Heart right ventricle (tissue), 16 donors: ENCODE data around the gene KDM1B. TPM values are rescaled to one million over a fixed set of nuclear protein-coding genes. Genes with fewer than 3 reads are reported as not detected.

Experiments used
- ATAC-seq, 8 donors: fragments of 200-7000 bp; cut with Tn5 transposase; one replicate each; pipeline ENCODE4 v1.9.1; 2020; ENCODE audit warnings: mild to moderate bottlenecking in 8 of 8, moderate library complexity in 8 of 8, moderate number of reproducible peaks in 1 of 8
- DNase-seq, 2 donors: peaks; one replicate each; pipeline ENCODE4 v3.0.0-alpha.2; 2020
- H3K27ac ChIP-seq, 10 donors: fragments of 200-600 bp; sonication (generic) in 2 of 10; one replicate each; pipeline versions ENCODE4 v1.5.0 to v1.8.0; 2020 to 2022; ENCODE audit warnings: mild to moderate bottlenecking in 3 of 10
- H3K27me3 ChIP-seq, 7 donors: fragments of 200-600 bp; one replicate each; pipeline ENCODE4 v1.8.0; 2021 to 2022; ENCODE audit warnings: mild to moderate bottlenecking in 2 of 7
- H3K36me3 ChIP-seq, 9 donors: fragments of 200-600 bp; sonication (generic) in 1 of 9; one replicate each; pipeline versions ENCODE4 v1.5.0 to v1.8.0; 2020 to 2022; ENCODE audit warnings: mild to moderate bottlenecking in 2 of 9
- H3K4me1 ChIP-seq, 9 donors: fragments of 200-600 bp; sonication (generic) in 1 of 9; one replicate each; pipeline versions ENCODE4 v1.5.0 to v1.8.0; 2020 to 2022; ENCODE audit warnings: mild to moderate bottlenecking in 4 of 9
- H3K4me3 ChIP-seq, 10 donors: fragments of 200-600 bp; sonication (generic) in 2 of 10; one replicate each; pipeline versions ENCODE4 v1.5.0 to v1.8.0; 2020 to 2022; ENCODE audit warnings: mild to moderate bottlenecking in 7 of 10, moderate library complexity in 2 of 10
- H3K9me3 ChIP-seq, 11 donors: fragments of 200-600 bp in 10 of 11; sonication (generic) in 2 of 11; one replicate each; pipeline versions ENCODE4 v1.5.0 to v1.8.0; 2013 to 2022; ENCODE audit warnings: mild to moderate bottlenecking in 2 of 11, control low read depth in 1 of 11, moderate library complexity in 1 of 11
- CTCF ChIP-seq, 9 donors: fragments of 200-600 bp; sonication (generic) in 2 of 9; IDR thresholded peaks; one replicate each; pipeline versions ENCODE4 v1.5.0 to v1.8.0; 2021 to 2022; ENCODE audit warnings: antibody characterized with exemption in 9 of 9, mild to moderate bottlenecking in 5 of 9, moderate library complexity in 1 of 9
- WGBS, 2 donors: extraction: QIAGEN DNeasy Blood & Tissue Kit; methylation state at CpG; one replicate each; pipeline ENCODE4 v1.1.7; 2013; ENCODE audit warnings: inconsistent platforms in 1 of 2; 5-methylcytosine and 5-hydroxymethylcytosine counted together
- intact Hi-C, 10 donors: fragments of 100-400 bp; cut with DNase I; formaldehyde crosslinking; loops; one replicate each; pipeline versions ENCODE4 v1.11.1 to v1.14.2; 2022
- polyA plus RNA-seq, 2 donors: library from polyadenylated mRNA; stranded (reverse); fragments of 200-250 nt; gene quantifications; one replicate each; pipeline ENCODE4 v1.2.3, GENCODE V29; 2013
- total RNA-seq, 10 donors: library from RNA; stranded (reverse); fragmentation: NEBNext Ultra II Directional in 3 of 10; extraction: Animal tissue kit (Norgen Biotek cat#: 25700) in 3 of 10; gene quantifications; one replicate each; pipeline versions ENCODE4 v1.2.1 to v1.2.4, GENCODE V29; 2021 to 2023
- donor health status: Arrhythmogenic right ventricular cardiomyopathy.
- donor health status: ischemic (EF 13 %, LVEDD 7.1; RV severe dilation, severe dysfunction).
- donor health status: healthy with polysubstance abuse.
- donor health status: DM: no; HTN: yes; CAD: no.
- donor health status: DM: no; HTN: no; CAD: no.
- donor health status: ischemic (EF 25% LVEDD 6.9; RV normal size, moderate dysfunction).
- donor health status: ischemic (EF 25% LVEDD 5.7; RV mildly dilated, moderate dysfunction).
- donor health status: healthy.
- donor health status: DM: yes; HTN: yes; CAD: no.
- donor health status: Ischemic cardiomyopathy.
- donor health status: ischemic (EF 35%, LVEDD 5.7; RV mildly dilated, moderate dysfunction).
- donor health status: nonischemic (EF 11% LVEDD 7.7; RV severe dilation, severe dysfunction).
- donor health status: DM: yes; HTN: yes; CAD: no.
- donor health status: PGD.
- donor health status: ischemic (EF 29% LVEDD 5.4; RV normal size, mild dysfunction).
- donor health status: nonischemic (EF 23%, LVEDD 6.1; RV moderate dilation, normal function).

The KDM1B gene
- total and polyA plus RNA-seq, 12 donors: 2.3 to 22.5 (median 15.2) TPM

DNA sequence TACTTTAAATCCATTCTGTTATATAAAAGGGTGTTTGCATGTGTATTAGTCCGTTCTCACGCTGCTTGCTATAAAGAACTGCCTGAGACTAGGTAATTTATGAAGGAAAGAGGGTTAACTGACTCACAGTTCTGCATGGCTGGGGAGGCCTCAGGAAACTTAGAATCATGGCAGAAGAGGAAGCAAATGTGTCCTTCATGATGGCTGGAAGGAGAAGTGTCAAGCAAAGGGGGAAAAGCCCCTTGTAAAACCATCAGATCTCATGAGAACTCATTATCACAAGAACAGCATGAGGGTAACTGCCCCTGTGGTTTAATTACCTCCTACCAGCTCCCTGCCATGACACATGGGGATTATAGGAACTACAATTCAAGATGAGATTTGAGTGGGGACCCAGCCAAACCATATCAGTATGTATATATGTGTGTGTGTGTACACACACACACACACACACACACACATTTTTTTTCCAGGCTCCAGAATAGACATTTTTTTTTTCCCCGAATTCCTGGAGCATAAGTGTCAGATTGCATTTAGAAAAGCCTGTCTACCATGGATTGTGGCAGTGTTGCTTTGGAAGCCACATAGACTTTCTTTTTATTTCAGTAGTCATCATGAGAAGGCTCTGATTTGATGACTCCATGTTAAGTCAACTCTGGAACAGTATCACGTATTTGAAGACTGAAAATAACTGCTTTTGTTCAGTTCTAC, 31.5 kb downstream of the KDM1B start:
- DNase-seq (no peak), ATAC-seq (no peak)
- Histone ChIP-seq H3K36me3 (peaks cover 0 to 55% (median 7%) of the 10 kb centered on the region in 9 donors), H3K4me1 (peaks cover 0 to 16% (median 5%) of the 10 kb centered on the region in 9 donors), H3K27me3 (no peaks in the 10 kb centered on the region), H3K27ac (peak overlapping the region in 1 of 10 donors; percentile 41), H3K4me3 (no peak overlapping the region), H3K9me3 (no peaks in the 10 kb centered on the region)
- TF ChIP-seq CTCF (IDR thresholded peaks at IDR 0.05): no peak
- WGBS, 2 donors: 95 to 96% methylated on average over 4 of the region's 4 CpGs
- intact Hi-C loops: loop anchor here in 1 of 10 donors (10.0 kb wide), 1 partner anchor 318 kb away; no protein-coding TSS in a partner anchor

DNA sequence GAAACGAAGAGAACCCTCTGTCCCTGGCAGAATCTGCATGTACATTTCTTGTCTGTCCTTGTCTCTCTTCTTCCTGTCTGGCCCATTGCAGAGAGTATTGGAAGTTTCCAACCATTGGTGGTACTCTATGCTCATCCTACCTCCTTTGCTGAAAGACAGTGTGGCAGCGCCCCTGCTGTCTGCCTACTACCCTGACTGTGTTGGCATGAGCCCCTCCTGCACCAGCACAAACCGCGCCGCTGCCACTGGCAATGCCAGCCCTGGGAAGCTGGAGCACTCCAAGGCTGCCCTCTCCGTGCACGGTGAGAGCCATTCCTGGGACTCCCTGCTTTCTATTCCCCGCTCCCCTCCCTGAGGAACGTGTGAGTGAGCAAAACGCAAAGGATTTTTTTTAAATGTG, 32.5 kb downstream of the KDM1B start:
- Histone ChIP-seq H3K27me3 (no peaks in the 10 kb centered on the region), H3K36me3 (peaks cover 0 to 65% (median 8%) of the 10 kb centered on the region in 9 donors), H3K9me3 (no peaks in the 10 kb centered on the region), H3K4me3 (no peak overlapping the region), H3K4me1 (peaks cover 0 to 16% (median 5%) of the 10 kb centered on the region in 9 donors), H3K27ac (no peak overlapping the region)
- ATAC-seq (peak in 3 of 8 donors; percentile 46 to 63 (median 48)), DNase-seq (no peak)
- 90 to 94% methylated on average over 10 of the region's 10 CpGs for WGBS, 2 donors
- no peak for TF ChIP-seq CTCF (IDR thresholded peaks at IDR 0.05)
- intact Hi-C loops: loop anchor here in 1 of 10 donors (10.0 kb wide), 1 partner anchor 317 kb away; no protein-coding TSS in a partner anchor

- Histone ChIP-seq H3K36me3 (peaks cover 0 to 76% (median 8%) of the 10 kb centered on the region in 9 donors), H3K9me3 (no peaks in the 10 kb centered on the region), H3K27me3 (no peaks in the 10 kb centered on the region), H3K27ac (no peak overlapping the region), H3K4me1 (peaks cover 0 to 16% (median 5%) of the 10 kb centered on the region in 9 donors), H3K4me3 (no peak overlapping the region)
- DNase-seq: no peak
- no peak for TF ChIP-seq CTCF (IDR thresholded peaks at IDR 0.05)
- WGBS, 2 donors: 98 to 99% methylated on average over 2 of the region's 2 CpGs
- ATAC-seq: no peak
- intact Hi-C loops: loop anchor here in 1 of 10 donors (10.0 kb wide), 1 partner anchor 316 kb away; no protein-coding TSS in a partner anchor
Measured at GRCh38 chr6:18189196-18189595, 34.0 kb downstream of the KDM1B start.

DNA sequence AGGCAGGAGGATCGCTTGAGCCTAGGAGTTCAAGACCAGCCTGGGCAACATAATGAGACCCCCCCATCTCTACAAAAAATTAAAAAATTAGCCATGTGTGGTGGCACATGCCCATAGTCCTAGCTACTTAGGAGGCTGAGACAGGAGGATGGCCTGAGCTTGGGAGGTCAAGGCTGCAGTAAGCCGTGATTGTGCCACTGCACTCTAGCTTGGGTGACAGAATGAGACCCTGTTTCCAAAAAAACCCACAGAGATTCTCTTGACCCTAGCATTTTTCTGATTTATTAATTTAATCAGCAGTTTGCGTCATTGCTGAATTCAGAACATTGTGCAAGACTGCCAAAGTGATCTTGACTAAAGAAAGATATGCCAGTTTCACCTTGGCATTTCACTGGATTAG, 36.8 kb downstream of the KDM1B start:
- H3K4me3 ChIP-seq: no peak overlapping the region
- no peak overlapping the region for H3K27ac ChIP-seq
- H3K36me3 ChIP-seq: peaks cover 0 to 82% (median 8%) of the 10 kb centered on the region in 9 donors
- DNase-seq (no peak), ATAC-seq (no peak)
- TF ChIP-seq CTCF (IDR thresholded peaks at IDR 0.05): no peak
- H3K4me1 ChIP-seq: no peaks in the 10 kb centered on the region
- no peaks in the 10 kb centered on the region for H3K9me3 ChIP-seq
- H3K27me3 ChIP-seq: no peaks in the 10 kb centered on the region
- WGBS, 2 donors: 96 to 99% methylated on average over 3 of the region's 3 CpGs
- intact Hi-C loops: no loop called here
